Measurements from ENCODE around the gene RPL39L.
"Not testable (repeated sequence)": the region's sequence is repeated elsewhere in the genome, so short reads cannot be mapped to it uniquely, and the experiment has no call there.

The RPL39L gene

GRCh38 chr3:187139126-187139894, at the start of gene RPL39L:
Gene RPL39L (minus strand): TSS chr3:187139496. CDS start chr3:187121300, 18,196 bp downstream.
- peak; percentile 73 for DNase-seq (ENCODE audit: low read depth)

- DNase-seq (ENCODE audit: low read depth), result peak; percentile 66
Measured at GRCh38 chr3:187188931-187189330, 49.6 kb upstream of the RPL39L start.

GRCh38 chr3:187186801-187187421, 47.6 kb upstream of the RPL39L start:
- DNase-seq (ENCODE audit: low read depth), result peak; percentile 76

- DNase-seq (ENCODE audit: low read depth), result no peak
Measured at GRCh38 chr3:187186375-187186774, 47.1 kb upstream of the RPL39L start.

GRCh38 chr3:187185759-187186158, 46.5 kb upstream of the RPL39L start:
- DNase-seq (ENCODE audit: low read depth), result no peak

- peak; percentile 6 for DNase-seq (ENCODE audit: low read depth)
Measured at GRCh38 chr3:187183903-187184302, 44.6 kb upstream of the RPL39L start.

GRCh38 chr3:187183210-187183862, 44.0 kb upstream of the RPL39L start:
- DNase-seq (ENCODE audit: low read depth), result no peak

GRCh38 chr3:187181454-187182170, 42.3 kb upstream of the RPL39L start:
- no peak for DNase-seq (ENCODE audit: low read depth)

GRCh38 chr3:187172929-187173328, 33.6 kb upstream of the RPL39L start:
- DNase-seq (ENCODE audit: low read depth), result no peak

- DNase-seq (ENCODE audit: low read depth), result not testable (repeated sequence)
Measured at GRCh38 chr3:187170911-187171310, 31.6 kb upstream of the RPL39L start.

GRCh38 chr3:187169231-187169960, 30.1 kb upstream of the RPL39L start:
- DNase-seq (ENCODE audit: low read depth), result no peak

GRCh38 chr3:187167777-187168176, 28.5 kb upstream of the RPL39L start:
- no peak for DNase-seq (ENCODE audit: low read depth)

GRCh38 chr3:187166750-187167149, 27.5 kb upstream of the RPL39L start:
- no peak for DNase-seq (ENCODE audit: low read depth)

- DNase-seq (ENCODE audit: low read depth), result peak; percentile 44
Measured at GRCh38 chr3:187165144-187165543, 25.8 kb upstream of the RPL39L start.

GRCh38 chr3:187162265-187162953, 23.1 kb upstream of the RPL39L start:
- DNase-seq (ENCODE audit: low read depth), result no peak

GRCh38 chr3:187161556-187161955, 22.3 kb upstream of the RPL39L start:
- no peak for DNase-seq (ENCODE audit: low read depth)

- no peak for DNase-seq (ENCODE audit: low read depth)
Measured at GRCh38 chr3:187150599-187150998, 11.3 kb upstream of the RPL39L start.

- no peak for DNase-seq (ENCODE audit: low read depth)
Measured at GRCh38 chr3:187150186-187150585, 10.9 kb upstream of the RPL39L start.

GRCh38 chr3:187146389-187146788, 7.1 kb upstream of the RPL39L start:
- no peak for DNase-seq (ENCODE audit: low read depth)

- no peak for DNase-seq (ENCODE audit: low read depth)
Measured at GRCh38 chr3:187145149-187145895, 6.0 kb upstream of the RPL39L start.
